ENCODE measurements around the gene MRPL18.

- TF ChIP-seq EZH2 (IDR thresholded peaks at IDR 0.05; ENCODE audit: low read length, missing control alignments) (no peak), CTCF (conservative IDR thresholded peaks at IDR 0.05 in 1 of 2, IDR thresholded peaks at IDR 0.05 in 1 of 2; ENCODE audit: low read depth in 1 of 2, low read length in 2 of 2) (no peak)
Observed at GRCh38 chr6:159759645-159760044, 30.6 kb upstream of the MRPL18 start.

All from fibroblast of lung (primary cell).